H1 (cell line): Measurements from ENCODE around the gene SPTB. TPM values are rescaled to one million over a fixed set of nuclear protein-coding genes. Genes with fewer than 3 reads are reported as not detected.

Source experiments
- CTCF ChIA-PET: fragments of 300-600 bp; sonication (Branson Sonifier 250); formaldehyde crosslinking; loops from one replicate; lab custom pipeline; 2021; ENCODE audit not compliant: partially characterized antibody; lab: Charles Lee
- POLR2A ChIA-PET: fragments of 300-600 bp; sonication (Branson Sonifier 250); formaldehyde crosslinking; loops from one replicate; lab custom pipeline; 2021; ENCODE audit warnings: inconsistent platforms; ENCODE audit not compliant: partially characterized antibody; lab: Charles Lee
- DNase-seq, 2 experiments: peaks; one replicate each; pipeline versions ENCODE4 v3.0.0 to v3.0.0-alpha.2; 2010 to 2022; ENCODE audit warnings: low spot score in 2 of 2, low read depth in 1 of 2, mixed read lengths in 1 of 2
- FAIRE-seq: peaks from 2 replicates; lab custom pipeline; 2011; peaks lifted over from hg19 to GRCh38; lab: Jason Lieb, UNC
- H2AFZ ChIP-seq: 2 replicates; pipeline ENCODE4 v1.8.1; 2012; ENCODE audit warnings: low read length, inconsistent platforms
- H2AK5ac ChIP-seq: 2 replicates; pipeline ENCODE4 v1.6.1; 2013; ENCODE audit warnings: low read depth, low read length
- H2BK120ac ChIP-seq: replicated peaks from 2 replicates; pipeline ENCODE3; 2013; ENCODE audit warnings: low read depth, low read length, inconsistent platforms
- H2BK12ac ChIP-seq: 2 replicates; pipeline ENCODE4 v1.6.1; 2013; ENCODE audit warnings: low read depth, low read length
- H2BK15ac ChIP-seq: 2 replicates; pipeline ENCODE4 v1.6.1; 2013; ENCODE audit warnings: low read length
- H2BK20ac ChIP-seq: 2 replicates; pipeline ENCODE4 v1.6.1; 2013; ENCODE audit warnings: low read length
- H2BK5ac ChIP-seq: 2 replicates; pipeline ENCODE4 v1.6.1; 2013; ENCODE audit warnings: low read depth, low read length
- H3K14ac ChIP-seq: 2 replicates; pipeline ENCODE4 v1.6.1; 2013; ENCODE audit warnings: inconsistent platforms; ENCODE audit not compliant: insufficient read length
- H3K18ac ChIP-seq: 2 replicates; pipeline ENCODE4 v1.6.1; 2013; ENCODE audit warnings: low read length; ENCODE audit errors: extremely low read depth
- H3K23ac ChIP-seq: 2 replicates; pipeline ENCODE4 v1.6.1; 2013; ENCODE audit warnings: inconsistent platforms; ENCODE audit not compliant: insufficient read length
- H3K23me2 ChIP-seq: 2 replicates; pipeline ENCODE4 v1.6.1; 2013; ENCODE audit warnings: low read depth, low read length
- H3K27ac ChIP-seq: 2 replicates; pipeline ENCODE4 v1.6.1; 2011; ENCODE audit warnings: low read depth, low read length, inconsistent platforms
- H3K27me3 ChIP-seq, 4 experiments: replicated peaks in 1 of 4; 1 replicate in 1 of 4; 2 replicates in 3 of 4; pipeline versions ENCODE4 v1.6.1 to v1.8.1; 2011 to 2013; ENCODE audit warnings: low read length in 3 of 4, mild to moderate bottlenecking in 3 of 4, inconsistent platforms in 2 of 4, mixed read lengths in 2 of 4, moderate library complexity in 1 of 4; ENCODE audit not compliant: control insufficient read depth in 3 of 4, insufficient read depth in 3 of 4; ENCODE audit errors: extremely low read depth in 1 of 4
- H3K36me3 ChIP-seq, 4 experiments: 2 replicates each; pipeline versions ENCODE4 v1.6.1 to v1.8.1; 2011 to 2013; ENCODE audit warnings: mild to moderate bottlenecking in 4 of 4, low read length in 3 of 4, moderate library complexity in 2 of 4, control low read depth in 1 of 4, inconsistent platforms in 1 of 4; ENCODE audit not compliant: insufficient read depth in 4 of 4, control insufficient read depth in 2 of 4
- H3K4ac ChIP-seq: replicated peaks from 2 replicates; pipeline ENCODE3; 2013; ENCODE audit warnings: low read length, low read depth, mixed read lengths, inconsistent platforms; ENCODE audit not compliant: insufficient read length
- H3K4me1 ChIP-seq, 4 experiments: replicated peaks in 1 of 4; 1 replicate in 1 of 4; 2 replicates in 3 of 4; pipeline versions ENCODE4 v1.6.1 to v1.8.1; 2011 to 2013; ENCODE audit warnings: low read length in 3 of 4, inconsistent platforms in 2 of 4, mixed read lengths in 1 of 4; ENCODE audit not compliant: insufficient read depth in 4 of 4, control insufficient read depth in 3 of 4
- H3K4me2 ChIP-seq, 2 experiments: 2 replicates each; pipeline versions ENCODE4 v1.6.1 to v1.8.1; 2011 to 2013; ENCODE audit warnings: low read depth in 2 of 2, low read length in 2 of 2, control low read depth in 1 of 2, inconsistent platforms in 1 of 2, mild to moderate bottlenecking in 1 of 2; ENCODE audit not compliant: insufficient read depth in 1 of 2
- H3K4me3 ChIP-seq, 4 experiments: fragments of 200-600, 300-600 bp in 1 of 4; sonication (generic), shearing (Covaris generic), sonication (Bioruptor Twin) in 1 of 4; 2 replicates each; pipeline versions ENCODE4 v1.5.1 to v1.8.1; 2011 to 2016; ENCODE audit warnings: low read length in 4 of 4, low read depth in 3 of 4, control low read depth in 2 of 4, inconsistent platforms in 2 of 4, mild to moderate bottlenecking in 2 of 4, mixed read lengths in 1 of 4, moderate library complexity in 1 of 4; ENCODE audit not compliant: insufficient read depth in 2 of 4; ENCODE audit errors: extremely low read depth in 1 of 4
- H3K56ac ChIP-seq: replicated peaks from 2 replicates; pipeline ENCODE3; 2013; ENCODE audit warnings: low read depth, mild to moderate bottlenecking, mixed read lengths, low read length, inconsistent platforms; ENCODE audit not compliant: insufficient read length
- H3K79me1 ChIP-seq: 2 replicates; pipeline ENCODE4 v1.6.1; 2013; ENCODE audit warnings: low read depth, low read length, control low read depth
- H3K79me2 ChIP-seq, 2 experiments: 2 replicates each; pipeline versions ENCODE4 v1.6.1 to v1.8.1; 2012 to 2013; ENCODE audit warnings: low read length in 2 of 2, mild to moderate bottlenecking in 2 of 2, inconsistent platforms in 1 of 2; ENCODE audit not compliant: insufficient read depth in 2 of 2, control insufficient read depth in 1 of 2
- H3K9ac ChIP-seq, 4 experiments: replicated peaks in 1 of 4; 1 replicate in 1 of 4; 2 replicates in 3 of 4; pipeline versions ENCODE4 v1.6.1 to v1.8.1; 2011 to 2013; ENCODE audit warnings: low read depth in 3 of 4, low read length in 3 of 4, control low read depth in 2 of 4, mild to moderate bottlenecking in 2 of 4, moderate library complexity in 2 of 4, inconsistent platforms in 1 of 4; ENCODE audit errors: extremely low read depth in 1 of 4
- H3K9me3 ChIP-seq, 2 experiments: 2 replicates each; pipeline versions ENCODE4 v1.6.1 to v1.8.1; 2012 to 2013; ENCODE audit warnings: mild to moderate bottlenecking in 2 of 2, moderate library complexity in 2 of 2, control low read depth in 1 of 2, inconsistent platforms in 1 of 2, low read depth in 1 of 2, low read length in 1 of 2, mixed read lengths in 1 of 2; ENCODE audit not compliant: insufficient read depth in 2 of 2
- H4K20me1 ChIP-seq, 2 experiments: replicated peaks in 1 of 2; 2 replicates each; pipeline versions ENCODE3 to v1.8.1; 2011 to 2013; ENCODE audit warnings: inconsistent platforms in 2 of 2, low read length in 2 of 2, mild to moderate bottlenecking in 1 of 2; ENCODE audit not compliant: insufficient read depth in 2 of 2, control insufficient read depth in 1 of 2
- H4K5ac ChIP-seq: 2 replicates; pipeline ENCODE4 v1.6.1; 2013; ENCODE audit warnings: low read length, low read depth, mixed read lengths, inconsistent platforms; ENCODE audit not compliant: insufficient read length
- H4K8ac ChIP-seq: 2 replicates; pipeline ENCODE4 v1.8.0; 2013; ENCODE audit warnings: mild to moderate bottlenecking, moderate library complexity, low read length, inconsistent platforms; ENCODE audit not compliant: insufficient read depth; ENCODE audit errors: extremely low read depth
- H4K91ac ChIP-seq: replicated peaks from 2 replicates; pipeline ENCODE3; 2013; ENCODE audit warnings: low read length, mixed read lengths, inconsistent platforms; ENCODE audit not compliant: insufficient read length
- WGBS, 2 experiments: shearing (Covaris generic) in 1 of 2; methylation state at CpG; one replicate each; pipeline versions ENCODE4 v1.1.6 to v1.1.7; 2013 to 2015; ENCODE audit warnings: low lambda C conversion rate in 2 of 2, mixed read lengths in 2 of 2, inconsistent platforms in 1 of 2, low coverage in 1 of 2, missing lambda C conversion rate in 1 of 2; ENCODE audit not compliant: insufficient replicate concordance in 2 of 2, insufficient coverage in 1 of 2, insufficient read length in 1 of 2; ENCODE audit errors: extremely low coverage in 1 of 2, missing lambda C conversion rate in 1 of 2; 5-methylcytosine and 5-hydroxymethylcytosine counted together
- polyA plus RNA-seq, 7 experiments: library from polyadenylated mRNA; depleted of rRNA in 3 of 7; stranded (reverse) in 5 of 7; unstranded in 2 of 7; fragments of >200 nt in 5 of 7; fragments of 200-250 nt in 2 of 7; gene quantifications; 1 replicate in 5 of 7; 2 replicates in 1 of 7; 4 replicates in 1 of 7; pipeline versions ENCODE4 v1.2.1 to v1.2.3, GENCODE V29; 2011 to 2013; ENCODE audit warnings: missing spikeins in 2 of 7, mixed read lengths in 2 of 7
- total RNA-seq: library from RNA; stranded (reverse); fragmentation: NEBNext Ultra II Directional; extraction: Animal tissue kit (Norgen Biotek cat#: 25700); gene quantifications from 2 replicates; pipeline ENCODE4 v1.2.1, GENCODE V29; 2021

The SPTB gene
- total and polyA plus RNA-seq, 2 of the 8 experiments (the other 6 are each of a cell fraction or from before 2014, with no cell fraction given) = 0.30 to 2.4 TPM

DNA sequence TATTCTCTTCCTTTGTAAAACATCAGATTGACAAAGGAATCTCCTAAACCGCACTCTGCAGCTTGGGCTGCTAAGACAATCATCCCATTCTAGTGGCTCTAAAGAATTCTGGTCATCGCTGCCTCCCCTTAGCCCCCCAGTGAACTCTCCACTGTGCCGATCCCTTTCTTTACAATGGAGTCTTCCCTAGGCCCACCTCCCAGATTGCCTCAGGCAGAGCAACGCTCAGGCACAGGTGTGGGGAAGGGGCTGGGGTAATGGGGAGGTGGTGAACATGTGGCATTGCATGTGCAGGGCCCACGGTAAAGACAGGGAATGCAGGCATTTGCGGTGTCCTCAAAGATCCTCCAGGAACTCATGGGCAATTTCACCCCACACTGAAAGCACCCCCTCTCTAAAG, 89.2 kb downstream of the SPTB start:
- Histone ChIP-seq H3K4ac (no peak overlapping the region), H2AFZ (no peak overlapping the region), H4K91ac (no peak overlapping the region), H2BK5ac (no peak overlapping the region), H4K20me1 (no peaks in the 10 kb centered on the region), H3K79me1 (no peaks in the 10 kb centered on the region), H2BK120ac (no peak overlapping the region), H3K4me3 (no peak overlapping the region), H4K5ac (no peak overlapping the region), H3K14ac (no peak overlapping the region), H2BK12ac (no peak overlapping the region), H3K9ac (no peak overlapping the region), H2BK15ac (no peak overlapping the region), H3K27me3 (no peaks in the 10 kb centered on the region), H3K36me3 (no peaks in the 10 kb centered on the region), H3K18ac (no peak overlapping the region), H4K8ac (no peak overlapping the region), H3K9me3 (no peaks in the 10 kb centered on the region; a peak in 1 of 4 replicates), H3K79me2 (no peaks in the 10 kb centered on the region), H3K4me2 (no peak overlapping the region), H3K27ac (no peak overlapping the region), H2AK5ac (no peak overlapping the region), H2BK20ac (no peak overlapping the region), H3K23ac (no peak overlapping the region), H3K56ac (no peak overlapping the region), H3K23me2 (no peaks in the 10 kb centered on the region), H3K4me1 (peaks cover 0 to 10% (median 1%) of the 10 kb centered on the region in 4 experiments; a peak in 1 of 7 replicates)
- POLR2A ChIA-PET = no interaction called here
- 79% methylated on average over 6 of the region's 6 CpGs; no CpG with 5 or more reads in 1 of the 2 experiments for WGBS, 2 experiments
- FAIRE-seq = peak; percentile 19
- no peak for DNase-seq
- CTCF ChIA-PET = interaction anchor here (0.9 to 7.2 kb wide), 11 partner anchors 10 to 115 kb away, joined by 3 to 49 read pairs (median 4); no protein-coding TSS in a partner anchor
